NCI-H1105 (cell line): ENCODE data around the gene NOL3.
"Not testable (repeated sequence)": the region's sequence is repeated elsewhere in the genome, so short reads cannot be mapped to it uniquely, and the experiment has no call there.

Experiments used
- DNase-seq: peaks from one replicate; lab custom pipeline; 2025; lab: John Stamatoyannopoulos, UW

The NOL3 gene

DNA sequence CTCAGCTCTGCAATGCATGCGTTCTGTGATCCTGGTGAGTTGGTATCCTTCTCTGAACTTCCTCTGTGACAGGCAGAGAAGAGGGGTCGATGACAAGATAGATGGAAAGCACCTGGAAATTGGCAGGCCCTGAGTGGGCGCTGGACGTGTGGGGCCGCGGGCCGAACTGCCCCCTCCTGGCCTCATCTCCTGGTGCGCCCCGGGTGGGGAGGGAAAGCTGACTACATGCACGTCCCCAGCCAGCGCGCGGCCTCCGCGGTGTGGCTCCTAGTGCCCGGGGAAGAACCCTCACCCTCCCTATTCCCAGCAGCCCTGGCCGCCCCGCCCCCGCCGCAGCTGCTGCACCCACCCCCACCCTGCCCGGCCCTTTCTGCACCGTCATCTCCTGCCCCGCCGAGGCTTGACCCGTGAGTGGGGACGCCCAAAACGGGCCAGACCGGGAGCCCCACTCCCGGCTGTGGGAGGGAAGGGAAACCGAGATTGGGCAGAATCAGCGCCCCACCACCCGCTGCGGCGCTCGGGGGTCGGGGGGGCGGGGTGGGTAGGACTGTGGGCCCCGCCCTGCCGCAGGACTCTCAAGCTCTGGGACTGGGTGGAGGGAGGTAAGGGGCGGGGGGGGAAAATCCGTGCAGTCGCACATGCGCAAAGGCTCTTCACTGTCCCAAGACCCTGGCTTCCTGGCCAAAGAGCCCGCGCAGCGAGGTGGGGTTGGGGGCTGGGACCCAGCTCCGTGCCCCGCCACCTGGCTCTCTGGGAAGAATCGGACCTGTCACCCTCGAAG lies at the start of gene NOL3:
TSS of gene NOL3 (plus strand) at position 371 of the 781 bp plus-strand sequence.
- DNase-seq, result peak; percentile 38

DNA sequence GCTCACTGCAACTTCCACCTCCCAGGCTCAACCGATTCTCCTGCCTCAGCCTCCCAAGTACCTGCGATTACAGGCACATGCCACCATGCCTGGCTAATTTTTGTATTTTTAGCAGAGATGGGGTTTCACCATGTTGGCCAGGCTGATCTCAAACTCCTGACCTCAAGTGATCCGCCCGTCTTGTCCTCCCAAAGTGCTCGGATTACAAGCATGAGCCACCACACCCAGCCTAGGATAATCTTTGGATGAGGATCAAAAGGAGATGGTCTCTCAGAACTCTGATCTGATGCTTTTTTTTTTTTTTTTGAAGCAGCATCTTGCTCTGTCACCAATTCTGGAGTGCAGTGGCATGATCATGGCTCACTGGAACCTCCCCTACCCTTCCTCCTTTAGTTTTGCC lies 47.5 kb upstream of the NOL3 start:
- DNase-seq, result not testable (repeated sequence)

GRCh38 chr16:67128417-67128816 lies 41.9 kb upstream of the NOL3 start:
- DNase-seq, result no peak

GRCh38 chr16:67128887-67129286 lies 41.5 kb upstream of the NOL3 start:
- DNase-seq, result no peak

GRCh38 chr16:67129422-67129821 lies 40.9 kb upstream of the NOL3 start:
- DNase-seq, result no peak

DNA sequence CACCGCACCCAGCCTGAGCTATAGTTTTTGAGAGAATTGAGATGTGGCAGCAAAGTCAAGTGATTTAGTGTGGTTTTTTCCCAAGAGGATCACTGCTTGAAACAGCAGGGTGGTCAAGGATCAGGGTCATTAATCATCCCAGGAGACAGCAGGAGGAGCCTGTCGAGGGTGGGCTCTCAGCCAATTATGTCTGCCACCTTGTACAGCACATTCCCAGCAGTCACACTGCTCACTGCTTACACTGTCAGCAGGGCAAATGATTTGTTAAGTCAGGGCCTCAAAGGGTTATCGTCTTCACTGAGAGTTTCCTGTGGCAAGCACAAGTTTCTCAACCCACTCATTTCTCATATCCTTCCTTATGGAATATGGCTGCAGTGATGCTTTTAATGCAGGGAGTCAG lies 32.7 kb upstream of the NOL3 start:
- DNase-seq, result no peak

DNA sequence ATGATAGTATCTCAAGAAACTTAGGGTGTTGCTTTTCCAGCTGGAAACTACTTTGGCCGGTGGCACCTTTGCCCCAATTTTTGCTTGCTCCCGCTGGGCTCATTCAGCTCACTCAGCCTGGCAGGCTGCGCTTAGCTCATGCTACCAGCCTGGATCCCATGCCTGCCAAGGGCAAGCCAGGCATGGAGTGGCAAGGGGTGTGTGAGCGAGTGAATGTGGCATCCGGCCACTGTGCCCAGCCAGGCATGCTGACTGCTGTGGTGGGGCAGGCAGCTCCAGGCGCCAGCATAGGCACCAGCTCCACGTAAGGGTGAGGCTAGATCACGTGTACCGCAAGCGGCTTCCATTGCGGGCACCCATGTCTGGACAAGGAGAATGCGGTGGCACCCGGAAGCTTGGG lies 28.9 kb upstream of the NOL3 start:
- DNase-seq, result no peak

DNA sequence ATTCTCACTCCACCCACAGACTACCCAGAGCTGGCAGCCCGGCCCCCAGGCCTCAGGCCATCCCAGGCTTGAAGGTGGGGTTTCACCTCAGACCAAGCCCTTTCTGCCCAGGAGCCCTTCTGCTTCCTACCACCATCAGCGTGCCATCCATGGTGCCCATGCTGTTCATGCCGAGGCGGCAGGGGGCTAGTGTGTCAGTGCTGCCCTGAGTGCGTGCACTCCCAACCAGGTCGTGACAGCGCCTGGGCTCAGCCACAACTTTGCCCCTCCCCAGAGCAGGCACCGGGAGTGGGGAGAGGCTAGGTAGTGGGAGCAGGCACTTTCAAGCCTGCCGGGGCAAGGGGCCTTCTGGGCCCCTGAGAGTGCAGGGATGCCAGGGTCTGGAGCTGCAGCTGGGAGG lies 28.0 kb upstream of the NOL3 start:
- no peak for DNase-seq

DNA sequence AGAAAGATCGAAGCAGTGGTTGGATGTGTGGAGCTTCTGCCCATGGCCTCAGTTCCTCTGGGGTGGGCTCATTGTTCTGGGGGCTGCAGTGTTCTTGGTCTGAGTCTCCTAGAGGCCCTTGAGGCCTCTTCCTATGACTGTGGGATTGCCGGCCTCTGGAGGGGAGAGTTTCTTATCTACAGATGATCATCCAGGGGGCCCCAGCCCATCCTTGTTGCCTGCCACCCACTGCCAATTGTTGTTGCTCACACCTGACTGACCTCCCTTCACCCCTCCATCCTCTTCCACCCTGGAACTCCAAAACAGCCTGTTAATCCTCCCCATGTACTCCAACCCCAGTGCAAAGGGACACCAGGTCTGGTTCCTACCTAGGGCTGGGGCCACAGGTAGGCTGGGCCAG lies 25.4 kb upstream of the NOL3 start:
- DNase-seq, result no peak

- no peak for DNase-seq
Measured at GRCh38 chr16:67145746-67146145, 24.6 kb upstream of the NOL3 start.

DNA sequence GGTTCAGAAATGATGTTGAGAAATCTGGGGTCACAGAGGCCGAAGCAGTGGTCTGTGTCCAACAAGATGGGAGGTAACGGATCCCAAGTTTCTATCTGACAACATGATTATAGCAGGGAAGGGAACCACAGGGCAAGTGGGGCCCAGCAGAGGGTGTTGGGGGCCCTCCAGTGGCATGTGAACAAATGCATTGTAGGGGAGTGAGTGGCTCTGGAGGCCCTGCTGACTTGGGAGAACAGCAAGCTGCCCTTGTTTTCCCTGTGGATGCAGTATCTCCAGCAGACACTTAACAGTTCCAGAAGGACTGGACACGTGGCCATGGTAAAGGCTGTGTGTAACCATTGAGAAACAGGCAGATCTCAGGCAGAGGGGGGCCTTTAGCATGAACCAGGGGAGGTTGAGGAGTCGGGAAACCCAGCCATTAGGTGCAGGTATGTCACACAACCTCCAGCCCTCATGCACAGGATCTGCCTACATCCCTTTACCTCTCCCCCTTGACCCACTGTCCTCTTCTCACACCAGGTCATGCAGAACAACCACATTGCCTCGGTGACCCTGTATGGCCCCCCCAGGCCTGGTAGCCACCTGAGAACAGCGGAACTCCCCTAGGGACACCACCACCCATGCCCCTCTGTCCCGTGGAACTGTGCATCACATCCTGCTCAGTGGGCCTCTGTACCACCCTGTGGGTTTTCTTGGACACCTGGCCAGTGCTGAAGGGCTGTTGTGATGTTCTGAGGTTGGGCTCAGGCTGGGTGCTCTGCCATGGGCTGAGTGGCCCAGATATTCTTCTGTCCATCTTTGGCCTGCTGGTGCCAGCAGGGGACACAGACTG lies 23.6 kb upstream of the NOL3 start:
- no peak for DNase-seq

DNA sequence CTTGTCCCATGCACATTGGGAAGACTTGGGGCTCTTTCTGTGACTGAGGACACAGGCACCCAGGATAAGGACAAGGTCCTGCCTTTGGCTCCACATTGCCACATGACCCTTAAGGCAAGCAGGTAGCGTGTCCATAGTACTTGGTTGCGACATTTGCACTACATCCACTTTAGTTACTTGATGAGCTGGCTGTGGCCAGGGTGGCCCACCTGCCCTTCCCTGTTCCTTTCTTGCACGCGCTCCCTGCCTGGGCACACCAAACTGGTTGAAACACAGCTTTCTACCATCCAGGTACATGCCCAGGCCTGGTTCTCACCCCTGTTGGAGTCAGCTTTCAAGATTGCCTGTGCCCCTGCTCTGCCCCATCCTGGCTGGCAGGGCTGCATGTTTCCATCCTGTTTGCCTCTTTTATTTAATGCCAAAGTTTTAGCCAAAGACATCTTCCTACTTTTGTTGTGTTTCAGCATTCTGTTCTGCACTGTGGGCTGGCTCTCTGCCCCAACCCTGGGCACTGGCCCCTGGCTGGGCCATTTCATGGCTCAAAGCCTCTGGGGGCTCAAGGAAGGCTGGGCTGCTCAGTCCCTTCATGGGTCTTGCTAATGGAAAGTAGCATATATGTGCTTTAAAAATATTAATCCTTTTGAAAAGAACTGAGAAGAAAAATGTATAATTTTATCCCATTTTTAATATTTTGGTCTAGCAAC lies 22.7 kb upstream of the NOL3 start:
- DNase-seq, result no peak

DNA sequence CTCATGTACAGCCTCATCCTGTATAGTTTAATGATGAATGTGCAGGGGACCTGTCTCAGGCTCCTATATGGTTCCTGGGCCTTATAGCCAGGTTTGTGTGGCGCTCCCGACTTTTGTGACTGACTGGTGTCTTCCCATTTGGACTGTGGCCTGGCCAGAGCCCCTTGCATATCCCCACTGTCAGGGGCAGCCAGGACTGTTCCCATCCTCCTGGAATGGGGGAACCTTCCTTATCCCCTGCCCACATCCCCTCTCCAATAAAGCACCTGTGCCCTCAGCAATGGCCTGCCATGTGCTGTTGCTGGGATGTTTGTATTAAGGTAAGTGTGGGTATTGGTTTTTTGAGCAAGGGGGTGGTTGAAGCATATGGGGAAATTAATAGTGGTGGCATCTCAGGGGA lies 22.1 kb upstream of the NOL3 start:
- DNase-seq, result no peak

DNA sequence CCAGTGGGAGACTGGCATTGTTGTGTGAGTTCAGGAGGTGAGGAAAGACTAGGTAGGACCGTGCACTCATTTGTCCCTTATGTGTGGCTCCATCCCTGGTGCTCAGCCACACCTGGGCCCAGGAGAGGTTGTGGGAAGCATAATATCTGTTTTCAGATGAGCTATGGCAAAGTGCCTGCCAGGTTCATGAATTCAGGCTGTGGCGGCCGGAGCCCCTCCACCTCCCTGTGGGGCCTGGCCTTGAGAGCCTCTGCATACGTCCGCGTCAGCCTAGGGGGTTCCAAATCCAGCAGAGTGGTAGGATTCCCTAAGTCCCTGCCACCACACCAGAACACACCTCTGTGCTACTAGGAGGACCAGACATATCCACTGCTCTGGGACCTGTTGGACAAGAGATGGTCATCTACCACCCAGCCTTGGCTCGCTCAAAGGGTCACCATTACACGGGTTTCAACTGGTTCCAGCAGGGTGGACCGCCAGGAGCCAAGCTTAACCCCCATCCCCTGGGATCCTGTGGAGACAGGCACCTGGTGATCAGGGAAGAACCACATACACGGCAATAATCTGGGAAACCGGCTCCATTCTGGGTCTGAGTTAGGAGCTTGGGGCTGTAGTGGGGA lies 21.6 kb upstream of the NOL3 start:
- DNase-seq, result no peak

DNA sequence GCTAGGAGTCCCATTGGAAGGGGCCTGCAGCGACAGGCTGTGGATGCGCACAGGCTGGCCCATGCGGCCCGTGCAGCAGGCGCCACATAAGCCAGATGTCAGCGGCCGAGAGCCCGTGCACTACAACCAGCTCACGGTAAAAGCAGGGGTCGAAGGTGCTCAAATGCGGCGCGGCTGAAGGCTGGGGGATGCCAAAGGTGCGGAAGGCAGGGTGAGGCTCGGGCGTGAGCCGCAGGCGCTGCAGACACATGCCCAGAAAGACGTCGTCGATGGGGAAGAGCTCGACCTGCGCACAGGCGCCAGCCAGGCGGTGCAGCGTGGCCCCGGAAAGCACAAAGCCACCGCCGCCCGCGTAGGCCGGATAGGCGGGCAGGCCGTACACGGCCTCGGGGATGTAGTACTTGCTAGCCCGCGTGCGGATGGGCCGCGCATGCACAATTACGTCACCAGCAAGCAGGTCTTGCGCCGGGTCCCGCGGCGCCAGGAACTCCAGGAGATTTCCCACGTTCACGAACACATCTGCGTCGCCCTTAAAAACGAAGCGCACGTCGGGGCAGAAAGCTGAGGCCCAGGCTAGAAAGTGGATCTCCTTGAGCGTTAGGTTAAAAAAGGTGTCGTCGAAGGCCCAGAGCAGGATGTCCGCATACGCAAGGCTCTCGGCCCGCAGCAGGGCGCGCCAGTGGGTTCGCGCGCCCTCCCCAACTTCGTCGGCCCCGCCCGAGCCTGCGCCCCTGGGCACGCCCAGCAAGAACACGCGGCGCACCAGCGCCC lies 20.9 kb upstream of the NOL3 start:
- DNase-seq, result no peak

GRCh38 chr16:67150047-67150832 lies 20.1 kb upstream of the NOL3 start:
- DNase-seq, result peak; percentile 5

DNA sequence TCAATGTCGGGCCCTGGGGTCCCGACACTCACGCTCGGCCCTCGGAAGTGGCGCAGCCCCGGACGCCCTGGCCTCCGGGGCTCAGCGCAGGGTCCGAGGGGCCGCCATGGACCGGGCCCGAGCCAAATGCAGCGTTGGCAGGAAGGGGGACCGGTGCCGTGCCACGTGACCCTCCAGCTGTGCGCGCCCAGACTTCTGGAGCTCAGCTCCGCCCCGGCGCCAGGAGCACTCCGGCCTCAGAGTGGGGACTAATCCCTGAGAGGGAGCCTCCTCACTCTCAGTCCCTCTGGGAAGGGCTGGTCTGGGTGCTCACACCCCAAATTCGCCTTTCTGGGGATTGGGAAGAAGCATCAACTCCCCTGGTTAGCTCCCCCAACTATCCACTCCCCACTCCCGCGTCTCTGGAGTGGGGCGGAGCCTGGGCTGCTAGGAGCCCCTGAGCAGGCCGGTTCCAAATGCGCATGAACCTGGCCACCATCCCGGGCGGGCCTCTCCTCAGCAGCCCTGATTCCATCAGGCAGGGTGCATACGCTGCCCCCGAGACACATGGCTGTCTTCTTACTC lies 19.4 kb upstream of the NOL3 start, which contains the start of gene B3GNT9:
TSS of gene B3GNT9 (minus strand) at position 166 of the 564 bp plus-strand sequence. CDS start 513 bp downstream, outside the sequence.
- DNase-seq, result peak; percentile 56

DNA sequence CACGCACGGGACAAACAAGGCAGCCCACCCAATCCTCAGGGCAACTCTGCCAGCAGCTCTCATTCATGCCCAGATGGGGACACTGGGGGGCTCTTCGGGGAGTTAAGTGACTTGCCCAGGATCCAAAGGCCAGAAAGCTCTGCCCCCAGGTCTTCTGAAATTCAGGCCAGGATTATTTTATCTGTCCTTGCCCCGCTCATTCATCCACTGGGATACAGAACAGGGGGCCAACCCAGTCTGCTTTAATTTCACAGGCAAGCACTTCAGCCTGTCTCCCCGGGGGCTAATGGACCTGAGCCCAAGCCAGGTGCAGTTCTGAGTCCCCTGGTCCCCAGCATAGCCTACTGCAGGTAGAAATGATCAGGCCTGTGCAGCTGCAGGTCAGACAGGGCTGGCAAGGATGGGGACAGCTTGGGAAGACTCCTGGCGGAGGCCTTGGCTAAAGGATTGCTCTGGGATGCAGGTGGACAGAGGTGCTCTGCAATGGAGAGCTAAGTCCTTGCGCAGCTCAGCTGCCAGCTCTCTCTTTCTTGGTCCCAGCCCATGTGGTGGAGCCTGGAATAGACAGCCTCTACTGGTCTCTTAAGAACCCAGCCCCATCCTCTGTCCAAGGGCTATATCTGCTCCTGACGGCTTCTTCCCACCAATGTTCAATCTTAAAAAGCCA lies 18.8 kb upstream of the NOL3 start:
- no peak for DNase-seq

GRCh38 chr16:67154578-67155294 lies 15.6 kb upstream of the NOL3 start:
- DNase-seq, result no peak
